Stimulated activated CD4-positive, alpha-beta T cell treated with anti-CD3 and anti-CD28 coated beads, TNF-alpha, amount 100 ng/mL, for 1 hour (primary cell): ENCODE measurements around the gene IMPDH2.

Source experiments
- DNase-seq, 3 donors: peaks; one replicate each; pipeline ENCODE4 v3.0.0-alpha.2; 2020; ENCODE audit warnings: low read depth in 3 of 3, low spot score in 1 of 3

Gene IMPDH2

DNA sequence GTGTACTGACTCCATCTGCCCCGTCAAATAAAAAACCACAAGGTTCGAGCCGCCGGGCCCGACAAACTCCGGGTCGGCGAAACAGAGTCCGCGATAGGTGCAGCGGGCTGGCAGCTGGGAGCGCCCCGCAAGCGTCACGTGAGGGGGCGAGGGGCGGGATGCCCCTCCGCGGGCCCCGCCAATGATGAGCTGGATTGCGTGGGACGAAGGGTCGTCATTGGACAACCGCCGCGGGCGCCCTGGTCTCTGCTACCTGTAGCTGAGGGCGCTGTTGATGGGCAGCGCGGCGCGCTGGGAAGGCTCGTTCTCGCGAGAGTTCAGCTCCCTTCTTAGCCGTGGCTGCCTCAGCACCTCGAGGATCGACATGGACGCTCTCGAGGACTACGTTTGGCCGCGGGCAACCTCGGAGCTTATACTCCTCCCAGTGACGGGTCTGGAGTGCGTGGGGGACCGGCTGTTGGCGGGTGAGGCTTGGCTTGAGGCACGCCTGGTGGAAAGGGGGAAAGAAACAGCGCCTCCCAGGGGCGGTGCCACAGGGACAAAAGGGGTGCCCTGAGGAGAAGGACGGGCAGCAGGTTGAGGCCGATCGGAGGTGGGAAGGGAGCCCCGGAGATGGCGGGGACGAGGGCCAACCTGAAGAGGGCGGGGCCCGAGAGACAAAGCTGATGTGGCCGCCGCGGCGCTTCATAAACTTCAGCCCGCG, 22.0 kb downstream of the IMPDH2 start, which contains the start of gene WDR6:
Gene WDR6 (plus strand): TSS at position 324 of the 703 bp plus-strand sequence. CDS start 41 bp downstream, at position 365.
- peak; percentile 90 to 93 (median 91) for DNase-seq

DNA sequence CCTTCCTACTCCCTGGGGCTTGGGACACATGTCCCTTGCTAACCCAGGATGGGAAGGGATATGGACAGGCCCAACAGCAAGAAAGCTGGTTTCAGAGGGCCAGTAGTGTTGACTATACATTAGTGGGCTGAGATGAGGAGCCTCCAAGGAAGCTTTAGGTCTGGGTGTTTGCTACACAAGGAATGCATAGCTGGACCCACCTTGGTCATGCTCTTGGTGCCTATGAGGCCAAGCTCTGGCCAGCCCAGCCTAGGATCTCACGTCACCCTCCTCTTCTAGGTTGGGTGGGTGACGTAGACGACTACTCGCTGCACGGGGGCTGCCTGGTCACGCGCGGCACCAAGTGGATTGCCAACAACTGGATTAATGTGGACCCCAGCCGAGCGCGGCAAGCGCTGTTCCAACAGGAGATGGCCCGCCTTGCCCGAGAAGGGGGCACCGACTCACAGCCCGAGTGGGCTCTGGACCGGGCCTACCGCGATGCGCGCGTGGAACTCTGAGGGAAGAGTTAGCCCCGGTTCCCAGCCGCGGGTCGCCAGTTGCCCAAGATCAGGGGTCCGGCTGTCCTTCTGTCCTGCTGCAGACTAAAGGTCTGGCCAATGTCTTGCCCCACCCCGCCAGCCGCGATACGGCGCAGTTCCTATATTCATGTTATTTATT, 22.7 kb downstream of the IMPDH2 start:
- no peak for DNase-seq

DNA sequence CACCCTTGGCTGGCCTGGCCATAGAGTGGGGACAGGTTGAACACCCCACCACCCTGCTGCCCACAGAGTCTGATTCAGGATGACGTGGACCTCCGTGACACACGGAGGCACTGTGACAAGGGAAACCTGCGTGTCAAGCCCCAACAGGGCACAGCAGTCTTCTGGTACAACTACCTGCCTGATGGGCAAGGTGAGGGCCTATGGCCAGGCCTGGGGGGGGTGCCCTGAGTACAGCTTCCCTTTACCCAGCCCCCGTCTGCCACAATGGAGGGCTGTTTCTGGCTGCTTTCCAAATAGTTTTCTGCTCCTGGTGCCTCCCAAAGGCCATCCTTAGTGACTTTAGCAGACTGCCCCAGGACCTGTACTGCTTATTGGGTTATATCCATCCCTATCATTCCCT, 23.2 kb downstream of the IMPDH2 start:
- DNase-seq, result no peak

DNA sequence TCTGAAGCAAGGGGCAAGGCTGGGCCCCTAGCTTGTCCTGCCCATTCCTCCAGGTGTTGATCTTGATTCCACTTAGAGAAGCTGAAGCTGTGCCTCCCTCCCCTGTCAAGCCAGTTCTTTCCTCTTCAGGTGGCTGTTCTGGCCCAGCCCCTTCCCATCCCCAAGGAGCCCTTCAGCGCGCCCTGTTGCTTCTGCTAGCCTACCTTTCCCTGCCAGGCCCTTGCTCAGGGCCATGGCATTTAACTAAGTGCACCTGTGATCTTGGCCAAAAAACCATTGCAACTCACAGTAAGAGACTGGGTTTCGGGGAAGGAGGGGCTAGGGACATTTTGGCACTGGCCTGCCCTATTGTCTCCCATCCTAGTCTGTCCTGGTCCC, 23.9 kb downstream of the IMPDH2 start:
- DNase-seq, result no peak

DNA sequence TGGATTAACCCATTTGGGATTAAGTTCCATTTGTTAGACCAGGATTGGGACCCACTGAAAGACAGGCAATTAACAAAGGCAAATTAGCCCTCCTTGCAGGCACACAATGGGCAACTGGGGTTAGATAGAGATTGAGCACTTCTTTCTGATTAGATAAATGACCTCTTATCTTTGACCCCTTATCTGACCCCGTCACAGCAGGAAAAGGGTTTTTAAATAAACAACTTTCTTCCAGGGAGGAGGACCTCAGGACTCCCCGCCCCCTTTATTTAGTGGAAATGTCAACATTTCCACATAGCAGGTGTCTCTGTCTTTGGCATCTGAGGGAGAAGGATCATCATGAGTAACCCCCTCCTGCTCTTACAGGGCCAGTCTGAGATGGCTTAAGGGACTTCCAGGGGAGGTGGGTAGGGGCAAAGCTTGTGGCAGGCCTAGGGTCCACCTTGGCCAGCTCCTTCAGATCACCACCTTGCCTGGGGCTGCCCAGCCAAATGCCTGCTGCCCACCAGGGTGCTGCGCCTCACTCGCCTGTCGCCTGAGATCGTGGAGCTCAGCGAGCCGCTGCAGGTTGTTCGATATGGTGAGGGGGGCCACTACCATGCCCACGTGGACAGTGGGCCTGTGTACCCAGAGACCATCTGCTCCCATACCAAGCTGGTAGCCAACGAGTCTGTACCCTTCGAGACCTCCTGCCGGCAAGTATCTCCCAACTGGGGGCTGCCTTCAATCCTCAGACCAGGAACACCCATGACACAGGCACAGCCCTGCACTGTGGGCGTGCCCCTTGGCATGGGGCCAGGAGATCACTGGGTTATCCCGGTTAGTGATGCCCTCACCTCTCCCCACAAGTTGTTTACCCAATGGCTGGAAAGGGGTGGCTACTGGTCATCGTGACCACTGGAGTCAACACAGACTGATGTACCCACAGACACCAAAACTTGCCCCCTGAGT, 24.6 kb downstream of the IMPDH2 start:
- no peak for DNase-seq

DNA sequence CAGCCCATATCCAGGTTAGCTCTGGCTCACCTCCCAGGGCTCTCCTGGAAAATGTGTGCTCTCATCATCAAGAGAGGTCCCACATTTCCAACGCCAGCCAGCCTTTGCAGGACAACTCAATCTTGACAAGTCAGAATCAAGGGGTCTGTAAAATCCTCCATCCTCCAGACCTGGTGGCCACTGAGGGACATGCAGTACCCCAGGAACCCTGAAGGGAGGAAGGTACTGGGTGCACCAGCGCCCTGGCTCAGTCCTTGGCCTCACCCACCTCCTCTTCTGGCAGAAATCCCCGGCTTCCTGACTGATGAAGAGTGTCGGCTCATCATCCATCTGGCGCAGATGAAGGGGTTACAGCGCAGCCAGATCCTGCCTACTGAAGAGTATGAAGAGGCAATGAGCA, 28.0 kb downstream of the IMPDH2 start:
- no peak for DNase-seq

DNA sequence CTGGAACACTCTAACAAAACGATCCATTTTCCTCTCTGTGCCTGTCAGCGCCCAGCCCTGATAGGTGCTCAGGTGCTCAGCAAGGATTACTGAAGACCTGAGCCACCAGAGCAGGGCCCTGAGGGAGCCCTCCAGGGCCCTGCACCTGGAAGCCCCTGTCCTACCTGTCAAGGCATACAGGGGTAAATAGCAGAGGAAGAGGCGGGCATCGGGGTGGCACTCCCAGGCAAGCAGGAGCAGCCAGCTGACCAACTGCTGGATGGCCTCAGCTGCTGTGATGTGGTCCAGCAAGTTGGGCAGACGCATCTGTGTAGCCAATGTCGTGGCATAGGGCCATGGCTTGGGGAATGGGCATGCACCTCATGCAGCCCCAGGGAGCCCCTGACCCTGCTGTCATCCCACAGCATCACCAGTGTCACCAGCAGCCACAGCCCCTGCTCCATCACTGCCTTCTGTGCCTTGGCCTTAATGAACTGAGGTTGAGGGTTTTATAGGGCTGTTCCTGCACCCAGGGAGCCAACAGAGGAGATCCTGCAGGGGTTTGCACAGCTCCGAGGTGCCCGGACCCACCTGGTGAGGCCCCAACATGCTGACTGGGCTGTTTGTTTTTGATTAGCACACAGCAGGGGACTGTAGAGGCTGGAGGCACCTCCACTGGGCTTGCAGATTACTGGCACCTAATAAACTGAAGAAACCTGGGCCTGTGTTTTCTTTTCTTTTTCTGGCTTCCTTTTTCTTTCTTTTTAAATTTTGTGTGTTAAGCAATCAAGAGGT, 29.9 kb downstream of the IMPDH2 start:
- DNase-seq, result no peak

DNA sequence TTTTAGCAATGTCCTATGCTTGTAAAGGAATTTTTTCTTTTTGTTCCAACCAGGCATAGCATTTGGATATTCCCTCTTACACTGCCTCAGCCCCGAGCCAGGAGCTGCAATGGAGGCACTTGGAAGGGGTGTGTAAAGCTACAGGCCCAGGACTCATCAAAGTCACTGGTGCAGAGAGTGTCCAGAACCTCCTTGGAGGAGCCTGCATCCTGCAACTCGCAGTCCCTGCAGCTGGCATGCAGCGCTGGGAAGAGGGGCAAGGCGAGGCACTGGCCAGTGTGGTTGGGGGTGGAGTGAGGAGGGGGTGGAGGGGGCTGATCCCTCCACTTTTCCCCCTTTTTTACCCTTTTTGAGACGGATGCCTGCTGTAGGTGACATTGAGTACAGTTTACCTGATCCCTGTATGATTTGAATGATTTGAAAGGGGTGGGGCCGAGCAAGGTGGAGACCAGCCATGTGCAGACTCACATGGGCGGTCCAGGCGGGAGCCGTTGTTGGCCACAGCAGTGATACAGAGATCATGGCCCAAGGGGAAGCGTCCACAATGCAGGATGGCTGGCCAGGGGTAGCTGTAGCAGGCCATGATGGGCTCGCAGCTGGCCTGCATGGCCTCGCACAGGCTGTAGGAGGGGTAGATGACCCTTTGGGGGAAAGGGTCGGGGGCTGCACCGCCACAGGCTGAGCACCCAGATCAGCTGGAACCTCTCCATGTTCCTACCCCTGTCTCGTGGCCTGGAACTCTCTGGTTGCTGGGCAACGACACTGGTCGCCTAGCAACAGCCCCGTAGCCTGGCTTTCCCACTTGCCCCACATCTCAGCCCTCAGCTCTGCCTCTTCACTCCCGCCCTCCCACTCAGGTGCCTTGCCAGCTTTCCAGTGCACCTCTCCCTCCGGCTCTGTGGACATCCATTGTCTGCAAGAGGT, 31.2 kb downstream of the IMPDH2 start:
- no peak for DNase-seq

DNA sequence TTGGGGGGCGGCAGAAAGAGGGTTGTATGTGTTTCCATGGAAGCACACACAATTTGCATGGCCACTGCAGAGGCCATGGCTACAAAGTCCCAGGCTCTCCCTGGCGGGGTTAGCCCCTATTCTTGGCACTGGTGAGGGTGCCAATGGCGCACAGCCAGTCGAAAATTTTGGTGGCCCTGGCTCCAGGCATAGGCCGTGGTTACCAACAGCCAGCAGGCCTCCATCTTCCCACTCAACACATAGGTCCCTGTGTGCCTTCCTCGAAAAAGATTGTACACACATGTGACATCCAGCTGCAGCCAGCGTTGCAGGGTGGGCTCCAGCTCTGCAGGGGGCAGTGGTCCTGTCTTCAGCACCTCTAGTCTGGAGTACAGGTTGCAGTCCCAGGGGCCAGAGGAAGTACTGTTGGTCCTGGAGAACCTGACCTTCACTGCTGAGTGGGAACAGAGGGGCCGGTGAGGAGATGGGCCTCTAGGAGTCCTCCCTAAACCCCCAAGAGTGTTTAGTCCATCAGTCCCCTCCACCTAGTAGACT, 32.0 kb downstream of the IMPDH2 start:
- DNase-seq, result no peak

DNA sequence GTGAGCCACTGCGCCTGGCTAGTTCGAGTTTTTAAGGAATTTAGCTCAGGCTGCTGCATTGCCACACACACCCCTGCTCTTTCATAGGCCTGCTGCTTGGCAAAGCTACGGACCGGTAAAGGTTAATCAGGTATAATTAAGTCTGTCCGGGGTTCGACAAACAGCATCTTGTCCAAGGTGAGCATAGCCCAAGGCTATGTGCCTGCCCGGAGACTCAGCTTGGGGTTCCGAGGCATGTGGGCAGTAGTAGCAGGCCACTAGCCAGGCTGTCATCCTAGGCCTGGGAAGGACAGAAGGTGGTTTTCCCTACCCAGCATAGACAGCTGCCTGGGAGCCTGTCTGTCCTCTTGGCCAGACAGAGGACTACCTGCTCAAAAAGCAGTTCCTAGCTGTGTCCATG, 32.6 kb downstream of the IMPDH2 start:
- DNase-seq, result no peak

DNA sequence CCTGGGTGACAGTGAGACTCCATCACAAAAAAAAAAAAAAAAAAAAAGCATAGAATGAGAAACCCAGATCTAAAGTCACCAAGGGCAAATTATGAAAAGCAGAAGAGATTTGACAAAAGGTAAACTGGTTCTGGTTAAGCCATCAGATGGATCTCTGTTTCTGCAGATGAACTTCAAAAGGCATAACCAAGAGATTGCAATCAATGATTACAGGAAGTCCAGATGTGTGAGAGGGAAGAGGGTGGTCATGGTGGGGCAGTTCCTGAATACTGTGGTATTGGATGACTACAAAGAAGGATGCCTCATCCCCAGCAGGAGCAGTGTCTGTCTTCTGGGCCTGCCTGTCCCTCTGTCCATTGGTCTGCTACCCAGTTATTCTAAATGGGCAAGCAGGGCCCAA, 35.4 kb downstream of the IMPDH2 start:
- no peak for DNase-seq

DNA sequence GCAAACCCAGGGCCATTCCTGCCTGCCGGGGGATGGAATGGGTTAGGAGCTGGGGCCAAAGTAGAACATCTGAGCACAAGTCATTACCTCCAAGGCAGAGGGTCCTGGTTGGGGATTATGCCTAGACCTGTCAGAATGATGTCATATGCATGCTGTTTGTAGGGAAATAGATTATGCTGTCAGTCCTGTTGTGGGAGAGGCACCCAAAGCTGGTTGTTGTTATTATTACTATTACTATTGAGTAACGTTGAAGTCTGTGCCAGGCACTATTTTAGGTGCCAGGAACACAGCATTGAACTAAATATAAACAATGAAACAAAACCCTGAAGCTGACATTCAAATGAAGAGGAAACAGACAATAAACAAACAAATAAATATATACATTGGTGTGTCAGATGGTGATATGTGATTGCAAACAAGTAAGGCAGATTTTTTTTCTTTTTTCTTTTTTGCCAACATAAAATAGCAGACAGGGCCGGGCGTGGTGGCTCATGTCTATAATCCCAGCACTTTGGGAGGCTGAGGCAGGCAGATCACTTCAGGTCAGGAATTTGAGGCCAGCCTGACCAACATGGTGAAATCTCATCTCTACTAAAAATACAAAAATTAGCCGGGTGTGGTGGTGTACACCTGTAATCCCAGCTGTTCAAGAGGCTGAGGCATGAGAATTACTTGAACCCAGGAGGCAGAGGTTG, 37.2 kb downstream of the IMPDH2 start:
- DNase-seq, result no peak

DNA sequence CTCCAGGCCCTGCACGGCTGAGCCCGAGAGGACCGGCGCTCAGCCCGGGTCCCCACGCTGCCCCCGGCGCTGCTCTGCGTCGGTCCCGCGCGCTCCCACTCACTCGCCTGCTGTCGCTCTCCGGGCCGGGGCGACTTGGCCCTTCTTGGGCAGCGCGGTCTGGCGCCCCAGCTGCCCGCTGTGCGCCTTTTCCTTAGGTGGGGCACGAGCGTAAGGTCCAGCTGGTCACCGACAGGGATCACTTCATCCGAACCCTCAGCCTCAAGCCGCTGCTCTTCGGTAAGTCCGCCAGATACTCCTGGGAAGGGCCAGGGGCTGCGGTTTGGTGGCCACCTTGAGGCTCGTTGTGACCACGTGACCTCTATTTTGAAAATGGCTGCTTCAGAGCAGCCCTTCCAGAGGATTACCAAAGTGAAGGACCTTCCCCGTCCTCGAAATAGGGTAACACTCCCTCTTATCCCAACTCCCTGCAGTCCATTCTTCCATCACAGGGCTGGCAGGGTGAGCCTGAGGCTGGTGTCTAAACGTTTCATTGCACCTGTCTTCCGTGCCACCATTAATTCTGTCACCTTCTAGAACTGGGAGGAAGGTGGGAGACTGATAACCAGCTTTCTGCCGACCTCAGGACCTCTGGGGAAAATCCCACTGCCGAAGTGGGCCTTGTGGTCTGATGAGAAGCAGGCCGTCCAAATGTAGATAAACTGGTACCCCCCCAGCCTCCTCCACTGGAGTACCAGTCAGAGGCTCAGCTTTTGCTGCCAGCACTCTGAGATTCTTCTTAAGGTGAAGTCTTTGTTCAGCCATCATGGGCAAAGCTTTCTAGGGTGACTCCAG, 38.3 kb downstream of the IMPDH2 start:
- peak in 1 of 3 donors; percentile 16 for DNase-seq

DNA sequence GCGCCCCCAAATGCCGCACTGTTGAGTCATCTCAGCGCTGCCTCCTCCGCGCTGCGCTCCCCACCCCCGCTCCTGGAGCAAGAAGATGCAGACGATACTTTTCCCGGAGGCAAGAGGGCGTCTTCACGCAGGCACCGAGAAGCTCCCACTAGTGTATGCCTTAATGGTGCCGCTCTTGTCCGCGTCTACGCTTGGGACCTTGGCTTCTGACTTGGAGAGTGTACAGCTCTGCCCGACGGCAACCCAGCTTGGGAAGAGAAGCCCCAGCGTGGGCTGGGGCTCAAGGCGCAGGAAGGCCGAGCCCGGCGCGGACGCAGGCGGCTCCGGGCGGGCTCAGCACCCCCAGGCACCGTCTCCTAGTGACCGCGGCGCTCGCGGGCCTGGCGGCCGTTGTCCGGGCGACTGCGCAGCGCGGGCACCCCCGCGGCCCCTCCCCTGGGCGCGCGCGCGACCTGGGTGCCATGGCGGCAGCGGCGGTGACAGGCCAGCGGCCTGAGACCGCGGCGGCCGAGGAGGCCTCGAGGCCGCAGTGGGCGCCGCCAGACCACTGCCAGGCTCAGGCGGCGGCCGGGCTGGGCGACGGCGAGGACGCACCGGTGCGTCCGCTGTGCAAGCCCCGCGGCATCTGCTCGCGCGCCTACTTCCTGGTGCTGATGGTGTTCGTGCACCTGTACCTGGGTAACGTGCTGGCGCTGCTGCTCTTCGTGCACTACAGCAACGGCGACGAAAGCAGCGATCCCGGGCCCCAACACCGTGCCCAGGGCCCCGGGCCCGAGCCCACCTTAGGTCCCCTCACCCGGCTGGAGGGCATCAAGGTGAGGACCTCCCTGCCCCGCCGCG, 39.2 kb downstream of the IMPDH2 start, which contains the start of gene P4HTM:
Gene P4HTM (plus strand): TSS at position 446 of the 840 bp plus-strand sequence. CDS start 16 bp downstream, at position 462.
- peak; percentile 35 to 70 (median 52) for DNase-seq

DNA sequence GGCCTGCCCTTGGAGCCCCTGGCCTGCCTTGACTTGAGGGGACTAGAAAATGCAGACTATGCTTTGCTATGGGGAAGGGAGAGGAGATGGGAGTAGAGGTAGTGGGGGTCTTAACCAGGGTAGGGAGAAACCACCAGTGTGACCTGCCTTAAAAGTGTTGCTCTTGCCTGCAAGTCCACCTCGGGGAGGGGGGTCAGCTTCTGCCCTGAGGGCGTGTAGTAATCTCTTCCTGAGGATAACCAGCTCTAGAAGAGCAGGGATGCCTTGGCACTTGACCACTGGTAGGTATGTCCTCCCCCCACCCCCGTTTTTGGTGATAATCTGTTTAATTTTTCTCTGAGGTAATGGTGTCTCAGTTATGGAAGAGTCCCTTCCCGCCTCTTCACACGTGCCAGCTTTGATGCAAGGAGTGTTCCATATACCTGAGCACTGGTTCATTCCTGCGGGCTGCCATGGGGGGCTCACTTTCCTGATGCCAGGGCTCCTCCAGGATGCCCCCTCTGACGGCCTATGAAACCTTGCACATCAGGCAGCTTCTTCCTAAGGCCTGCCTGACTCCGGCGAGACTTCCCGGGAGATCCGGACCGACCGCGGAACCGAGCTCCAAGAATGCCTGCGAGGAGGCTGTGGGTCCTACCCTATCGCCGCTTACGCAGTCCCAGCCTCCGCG, 39.9 kb downstream of the IMPDH2 start:
- DNase-seq, result no peak

DNA sequence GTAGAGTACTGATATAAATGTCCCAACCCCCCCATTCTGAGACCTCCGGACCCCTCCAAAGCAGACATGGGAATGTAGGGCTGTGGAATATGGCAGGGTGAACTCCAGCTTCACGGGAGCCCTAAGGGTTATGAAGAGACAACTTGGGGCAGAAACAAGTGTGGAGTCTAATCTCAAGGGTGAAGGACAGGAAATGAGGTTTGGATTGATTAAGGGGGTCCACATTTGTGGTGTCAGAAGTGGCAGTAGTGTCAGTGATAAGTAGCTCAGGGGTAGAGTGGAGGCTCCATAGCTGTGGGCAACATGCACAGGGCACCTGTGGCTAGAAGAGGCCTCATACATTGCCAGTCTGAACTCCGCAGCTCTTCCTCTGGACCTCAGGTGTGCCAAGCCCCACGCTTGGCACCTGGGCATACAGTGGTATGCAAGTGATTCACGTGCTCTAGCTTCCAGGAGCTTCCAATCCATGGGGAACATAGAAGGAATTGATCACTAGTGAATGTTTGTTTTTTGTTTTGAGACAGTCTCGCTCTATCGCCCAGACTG, 43.3 kb downstream of the IMPDH2 start:
- no peak for DNase-seq
